Measurements from ENCODE around the gene THBS4. TPM values are rescaled to one million over a fixed set of nuclear protein-coding genes. Genes with fewer than 3 reads are reported as not detected.

Gene THBS4
- total RNA-seq: 1.4 and 2.0 TPM in 2 replicates
- polyA plus RNA-seq (2012): 1.5 TPM

DNA sequence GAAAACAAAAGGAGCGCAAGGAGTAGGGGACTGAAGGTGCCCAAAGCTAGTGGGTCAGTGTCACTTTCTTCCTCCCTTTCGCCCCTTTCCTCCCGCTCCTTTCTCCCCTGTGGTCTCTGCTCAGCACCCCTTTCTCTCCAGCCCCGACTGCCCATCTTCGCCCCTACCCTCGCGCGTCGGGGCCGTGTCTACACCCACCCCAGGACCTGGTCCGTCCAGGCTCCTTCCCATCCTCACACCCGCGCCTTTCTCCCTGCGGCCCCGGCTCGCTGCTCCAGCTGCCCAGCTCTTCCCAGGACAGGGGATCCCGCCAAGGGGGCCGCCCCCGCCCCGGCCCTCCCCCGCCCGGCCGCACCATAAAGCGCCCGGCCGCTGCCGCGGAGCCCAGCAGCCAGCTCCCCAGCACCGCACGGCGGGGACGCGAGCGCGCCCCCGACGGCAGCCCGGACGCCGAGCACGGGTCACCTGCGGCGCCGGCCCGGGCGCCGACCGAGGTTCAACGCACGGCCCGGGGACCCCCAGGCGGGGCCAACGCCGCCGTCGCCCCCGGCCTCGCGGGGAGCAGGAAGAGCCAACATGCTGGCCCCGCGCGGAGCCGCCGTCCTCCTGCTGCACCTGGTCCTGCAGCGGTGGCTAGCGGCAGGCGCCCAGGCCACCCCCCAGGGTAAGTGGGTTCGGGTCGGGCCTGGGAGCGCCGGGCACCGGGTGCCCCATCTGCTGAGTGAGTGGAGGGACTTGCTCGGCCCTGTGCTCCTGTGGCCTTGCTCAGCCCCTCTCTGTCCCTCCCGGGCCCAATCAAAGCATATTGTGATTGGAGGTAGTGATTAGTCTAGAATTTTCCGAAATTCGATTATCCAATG, at the start of gene THBS4:
TSS of gene THBS4 (plus strand) at position 387 of the 860 bp plus-strand sequence. CDS start at position 577, 190 bp downstream.
- no peak for DNase-seq (ENCODE audit: low read depth)

DNA sequence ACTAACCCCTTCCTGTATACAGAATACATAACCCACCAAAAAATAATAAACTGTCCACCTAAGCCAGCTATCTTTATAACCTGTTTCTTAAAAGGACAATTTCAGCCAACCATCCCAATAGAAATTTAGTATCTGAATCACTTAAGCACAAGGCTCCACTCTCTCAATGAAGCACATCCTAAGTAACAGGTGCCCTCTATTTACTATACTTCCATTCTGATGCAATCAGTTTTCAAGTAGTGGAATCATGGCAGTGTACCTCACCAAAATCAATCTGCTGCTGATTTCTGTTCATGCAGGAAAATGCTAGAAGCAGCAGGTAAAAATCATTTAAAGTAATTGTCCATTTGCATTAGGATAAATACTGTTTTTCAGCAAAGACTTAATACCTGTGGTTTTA, 48.9 kb upstream of the THBS4 start:
- DNase-seq (ENCODE audit: low read depth): no peak

DNA sequence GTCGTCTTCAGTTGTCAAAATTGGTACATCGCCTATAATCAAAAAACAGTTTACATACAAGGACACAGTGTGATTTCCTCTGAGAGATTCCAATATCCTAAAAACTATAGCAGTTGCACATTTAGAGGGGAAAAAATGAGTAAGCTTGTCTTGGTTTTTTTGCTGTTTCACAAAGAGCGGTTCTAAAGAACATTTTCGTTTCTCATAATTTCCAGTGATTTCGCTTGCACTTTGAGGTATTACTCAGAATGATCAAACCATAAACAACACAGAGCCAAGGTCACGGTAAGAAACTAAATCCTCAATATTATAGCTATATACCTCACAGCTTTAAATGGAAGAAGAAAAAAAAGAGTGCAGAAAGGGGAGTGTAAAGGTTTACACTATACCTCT, 44.9 kb upstream of the THBS4 start:
- no peak for DNase-seq (ENCODE audit: low read depth)

DNA sequence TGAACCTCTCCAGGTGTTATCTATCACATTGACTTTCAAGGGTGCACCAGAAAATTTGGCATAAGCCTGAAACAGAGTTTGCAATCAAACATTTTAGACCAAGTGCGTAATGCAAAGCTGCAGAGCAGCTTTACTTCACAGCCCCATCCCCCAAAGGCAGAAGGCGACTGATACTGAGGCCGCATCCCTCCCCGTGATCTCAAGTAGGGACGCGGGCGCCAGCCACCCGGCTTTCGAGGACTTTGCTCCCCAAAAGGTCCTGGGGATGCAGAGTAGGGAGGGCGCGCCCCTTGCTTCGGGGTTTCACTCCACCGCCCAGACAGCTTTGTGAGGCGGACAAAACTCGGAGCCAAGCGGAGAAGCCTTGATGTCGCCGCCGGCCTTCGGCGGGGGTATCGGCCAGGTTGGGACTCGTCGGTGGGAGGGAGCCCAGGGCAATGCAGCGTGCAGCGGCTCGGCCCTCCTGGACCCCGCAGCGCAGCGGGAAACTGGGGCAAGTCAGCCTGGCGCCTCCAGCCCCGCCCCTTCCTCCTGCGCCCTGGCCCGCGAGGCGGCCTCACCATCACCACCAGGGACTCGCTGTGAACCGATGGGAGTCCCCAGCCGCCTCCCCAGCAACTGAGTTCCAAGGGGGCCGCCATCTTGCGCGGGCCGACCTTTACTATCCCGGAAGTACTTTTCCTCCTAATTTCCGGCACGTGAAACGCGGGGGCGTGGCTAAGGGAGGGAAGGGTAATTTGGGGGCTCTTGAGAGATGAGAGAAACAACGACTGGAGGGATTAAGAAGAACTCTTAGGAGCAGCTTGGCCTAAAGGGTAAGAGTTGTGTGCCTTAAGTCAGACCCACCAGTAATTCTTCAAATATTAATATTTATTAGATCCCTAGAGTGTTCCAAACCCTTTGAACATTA, 44.3 kb upstream of the THBS4 start, which contains the start of gene MTX3:
TSS of gene MTX3 (minus strand) at position 665 of the 910 bp plus-strand sequence. CDS start at position 641, 24 bp downstream.
- DNase-seq (ENCODE audit: low read depth): peak; percentile 92

DNA sequence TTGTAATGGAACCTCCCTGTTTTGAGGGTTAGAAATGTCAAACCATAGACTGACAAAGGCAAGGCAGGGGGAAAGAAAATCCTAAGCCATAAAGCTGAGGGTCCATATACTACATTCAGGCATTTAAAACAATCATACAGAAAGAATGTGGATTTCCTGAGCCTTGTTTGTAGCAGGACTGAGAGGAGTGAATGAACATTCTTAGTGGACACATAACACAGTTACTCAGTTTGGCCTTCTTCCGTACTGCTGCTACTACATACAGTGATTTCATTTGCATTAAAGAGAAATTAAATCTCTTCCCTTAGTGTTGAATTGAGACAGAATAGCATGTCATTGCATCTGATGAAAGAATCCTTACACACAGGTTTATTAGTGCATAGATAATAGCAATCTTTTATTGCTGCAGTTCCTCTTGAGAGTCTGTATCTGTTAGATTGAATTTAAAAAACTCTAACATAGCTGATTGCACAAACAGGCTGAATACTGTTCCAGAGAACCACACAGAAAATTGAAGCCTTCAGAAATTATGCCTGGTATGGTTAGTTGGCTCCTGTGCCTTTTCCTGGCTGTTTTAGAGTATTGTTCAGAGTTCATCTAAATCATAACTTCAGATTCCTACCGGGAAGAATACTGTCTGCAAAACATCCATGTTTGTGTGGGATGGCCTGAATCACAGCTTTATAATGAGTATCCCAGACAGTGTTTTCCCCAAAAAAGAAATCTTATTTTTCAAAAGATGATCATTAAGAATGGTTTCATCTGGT, 42.1 kb upstream of the THBS4 start:
- no peak for DNase-seq (ENCODE audit: low read depth)

DNA sequence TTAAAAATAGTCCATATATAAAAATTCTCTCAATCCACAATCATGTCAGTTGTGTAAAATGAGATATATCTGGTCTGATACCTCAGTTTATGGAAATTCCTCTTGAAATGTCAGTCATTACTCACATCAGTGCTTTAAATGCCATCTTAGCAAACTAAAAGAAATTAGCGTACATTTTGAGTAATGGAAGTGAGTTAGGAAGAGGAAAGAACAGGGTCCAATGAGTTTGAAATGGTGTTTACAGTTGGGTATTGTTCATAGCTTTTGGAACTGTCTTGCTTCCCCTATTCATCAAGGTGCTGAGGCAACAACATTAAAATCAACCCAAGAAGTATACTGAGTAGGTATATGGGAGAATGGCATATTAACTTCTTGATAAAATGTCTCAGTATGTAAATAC, 35.4 kb upstream of the THBS4 start:
- DNase-seq (ENCODE audit: low read depth): no peak

DNA sequence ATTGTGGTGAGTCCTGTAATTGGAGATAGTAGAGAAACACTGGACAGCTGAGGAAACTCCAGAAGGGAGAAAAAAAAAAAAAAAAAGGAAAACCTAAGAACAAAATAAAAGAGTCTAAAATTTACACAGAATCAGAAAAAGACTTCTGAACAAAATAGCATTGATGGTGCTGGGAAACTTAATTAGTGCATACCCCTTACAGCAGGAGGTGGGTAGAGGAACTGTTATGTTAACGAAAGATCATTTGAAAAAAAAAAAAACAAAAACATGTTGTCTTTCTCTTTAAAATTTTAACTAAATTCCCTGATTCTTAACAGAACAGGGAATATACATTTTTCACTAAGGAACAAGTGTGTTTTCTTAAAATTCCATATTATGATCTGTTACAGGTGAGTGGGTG, 32.5 kb upstream of the THBS4 start:
- DNase-seq (ENCODE audit: low read depth): peak; percentile 33

DNA sequence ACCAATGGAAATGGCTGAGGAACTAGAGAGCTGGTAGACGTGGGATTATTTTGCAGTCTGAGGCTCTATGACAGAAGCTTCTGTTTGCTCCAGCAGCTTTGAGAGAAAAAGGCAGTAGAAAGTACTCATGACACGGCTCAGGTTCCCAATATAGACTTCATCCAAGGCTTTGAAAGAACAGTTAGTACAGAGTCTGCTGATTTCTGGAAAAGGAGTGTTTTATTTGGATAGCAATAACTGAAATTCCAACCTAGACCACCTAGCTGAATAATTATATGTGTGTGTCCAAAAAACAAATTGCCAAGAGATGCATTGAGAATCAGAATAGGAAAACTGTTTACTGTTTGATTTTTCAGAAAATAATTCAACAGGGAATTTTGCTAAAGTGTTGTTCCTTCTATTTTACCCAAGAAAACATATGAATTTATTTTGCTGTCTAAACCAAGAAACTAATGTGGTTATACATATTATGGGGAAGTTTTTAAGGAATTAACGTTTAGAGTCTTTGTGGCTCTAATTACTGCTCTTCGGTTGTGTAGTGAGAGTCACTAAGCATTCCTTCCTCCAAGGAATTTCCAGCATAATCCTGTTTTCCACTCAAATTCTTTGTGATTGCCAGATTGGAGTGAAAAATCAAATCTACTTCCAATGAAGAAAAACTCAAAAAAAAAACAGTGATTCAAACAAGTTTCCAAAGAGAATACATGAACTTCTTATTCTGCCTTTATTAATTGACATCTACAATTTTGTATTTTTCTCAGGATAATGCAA, 26.0 kb upstream of the THBS4 start:
- DNase-seq (ENCODE audit: low read depth): no peak

DNA sequence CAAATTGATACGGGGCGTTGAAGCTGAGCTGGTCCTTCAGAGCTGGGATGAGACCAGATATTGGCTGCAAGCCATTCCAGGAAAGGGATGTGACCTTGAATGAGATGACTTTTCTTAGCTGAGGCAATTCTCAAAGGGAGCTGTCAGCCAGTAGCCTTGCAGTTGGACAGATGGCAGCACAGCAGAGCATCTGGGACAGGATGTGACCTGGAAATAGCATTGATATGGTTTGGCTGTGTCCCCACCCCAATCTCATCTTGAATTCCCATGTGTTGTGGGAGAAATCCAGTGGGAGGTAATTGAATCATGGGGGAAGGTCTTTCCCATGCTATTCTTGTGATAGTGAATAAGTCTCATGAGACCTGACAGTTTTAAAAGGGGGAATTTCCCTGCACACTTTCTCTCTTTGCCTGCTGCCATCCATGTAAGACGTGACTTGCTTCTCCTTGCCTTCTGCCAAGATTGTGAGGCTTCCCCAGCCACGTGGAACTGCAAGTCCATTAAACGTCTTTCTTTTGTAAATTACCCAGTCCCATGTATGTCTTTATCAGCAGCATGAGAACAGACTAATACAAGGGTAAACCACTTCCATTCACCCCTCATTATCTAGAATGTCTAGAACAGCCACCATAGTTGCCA, 24.3 kb upstream of the THBS4 start:
- DNase-seq (ENCODE audit: low read depth): peak; percentile 78

DNA sequence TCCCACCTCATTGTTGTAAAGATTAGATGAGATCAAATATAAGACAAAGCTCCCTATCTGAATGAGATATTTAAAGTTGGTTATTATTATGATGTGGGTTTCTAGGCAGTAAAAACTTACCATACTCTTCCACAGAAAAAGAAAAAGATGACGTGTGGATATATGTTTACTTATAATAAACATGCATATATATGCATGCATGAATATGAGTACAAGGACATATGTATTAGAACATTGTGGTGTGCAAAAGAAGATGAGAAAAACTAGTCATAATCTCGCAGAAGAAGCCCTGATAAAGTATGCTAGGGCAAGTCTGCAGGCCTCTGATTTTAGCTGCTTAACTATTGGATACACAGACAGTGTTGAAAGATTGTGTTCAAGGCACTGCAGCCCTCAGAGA, 10.1 kb upstream of the THBS4 start:
- DNase-seq (ENCODE audit: low read depth): no peak

DNA sequence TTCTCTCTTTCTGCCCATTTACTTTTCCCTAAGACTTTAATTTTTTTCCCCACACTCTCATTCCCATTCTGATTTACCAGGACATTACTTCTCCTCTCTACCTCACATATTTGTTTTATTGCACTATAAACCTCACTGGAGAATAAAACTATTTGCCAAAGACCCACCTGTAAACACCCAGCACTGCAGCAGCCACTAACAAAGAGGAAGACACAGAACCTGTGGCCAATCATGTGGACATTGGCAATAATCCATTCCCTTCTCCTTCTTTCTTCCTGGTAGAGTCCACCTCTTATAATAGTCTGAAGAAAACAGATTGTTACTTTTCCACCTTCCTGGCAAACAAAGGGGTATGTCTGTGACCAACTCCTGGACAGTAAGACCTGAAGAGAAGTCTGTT, 8.3 kb upstream of the THBS4 start:
- no peak for DNase-seq (ENCODE audit: low read depth)

DNA sequence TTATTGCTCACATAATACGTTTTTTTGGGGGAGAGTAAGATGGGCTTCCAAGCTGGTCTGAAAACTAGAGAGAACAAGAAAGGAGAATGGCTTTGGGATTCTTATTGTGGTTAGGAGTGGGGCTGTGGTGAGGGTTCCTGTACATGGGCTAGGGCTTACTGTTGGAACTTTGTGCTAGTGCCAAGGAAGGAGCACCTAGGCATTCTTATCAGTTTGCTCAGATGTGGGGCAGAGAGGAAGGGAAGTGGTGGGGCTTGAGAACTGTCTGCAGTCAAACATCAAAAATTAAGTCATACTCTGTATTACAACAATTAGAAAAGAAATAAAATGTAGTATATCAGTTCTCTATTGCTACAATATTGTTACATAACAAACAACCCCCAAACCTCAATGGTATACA, 4.0 kb upstream of the THBS4 start:
- no peak for DNase-seq (ENCODE audit: low read depth)

DNA sequence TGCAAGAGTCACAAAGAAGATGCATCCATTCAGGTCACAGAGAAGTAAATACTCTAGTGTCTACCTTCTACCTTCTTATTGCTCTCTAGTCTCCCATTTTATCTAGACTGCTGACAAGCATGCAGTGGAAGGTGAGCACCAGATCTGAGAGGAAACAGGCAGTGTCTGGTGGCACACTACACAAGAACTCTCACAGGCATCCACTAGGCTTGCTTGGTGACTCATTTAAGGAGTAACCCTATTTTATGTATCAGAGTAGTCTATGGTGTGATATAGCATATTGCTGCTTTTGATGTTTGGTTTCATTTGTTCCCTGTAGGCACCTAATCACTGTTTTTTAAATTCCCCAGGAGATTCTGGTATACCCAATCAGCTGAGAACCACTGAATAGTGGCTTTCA, 1.6 kb upstream of the THBS4 start:
- DNase-seq (ENCODE audit: low read depth): no peak

DNA sequence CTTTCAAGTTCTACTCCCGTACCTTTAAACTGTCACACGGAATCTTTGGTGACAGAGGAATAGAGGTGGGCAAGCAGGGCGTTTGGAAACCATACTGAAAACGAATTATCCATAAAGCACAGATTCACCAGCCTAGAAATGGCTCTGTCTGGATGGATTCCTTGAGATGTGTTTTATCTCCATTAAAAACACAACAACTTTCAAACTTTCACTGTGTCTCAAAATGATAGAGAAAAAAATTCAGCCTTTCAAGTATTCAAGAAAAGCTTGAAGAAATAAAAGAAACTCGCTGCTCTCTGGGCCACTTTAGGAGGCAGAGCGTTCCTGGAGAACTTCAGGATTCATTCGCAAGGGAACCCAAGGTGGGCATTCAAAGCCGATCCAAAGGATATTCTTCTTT, 589 bp upstream of the THBS4 start:
- peak; percentile 5 for DNase-seq (ENCODE audit: low read depth)

DNA sequence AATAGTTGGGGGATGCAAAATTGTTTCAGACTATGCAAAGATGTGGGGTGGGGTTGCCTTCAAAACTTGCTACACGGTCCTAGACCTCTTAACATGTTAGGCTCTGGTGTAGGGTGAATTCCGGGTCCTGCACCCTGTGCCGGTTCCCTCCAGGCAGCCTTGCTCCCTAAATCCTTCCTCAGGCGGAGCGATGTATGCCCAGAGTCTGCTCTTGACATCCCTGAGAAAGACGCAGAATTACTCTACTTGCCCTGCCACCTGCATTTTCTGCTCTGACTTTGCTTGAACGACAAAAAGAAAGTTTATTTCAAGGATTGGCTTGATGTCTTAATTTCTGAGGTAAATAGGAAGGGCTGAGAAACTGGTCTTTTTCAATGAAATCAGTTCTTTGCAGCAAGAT, 691 bp downstream of the THBS4 start:
- no peak for DNase-seq (ENCODE audit: low read depth)

DNA sequence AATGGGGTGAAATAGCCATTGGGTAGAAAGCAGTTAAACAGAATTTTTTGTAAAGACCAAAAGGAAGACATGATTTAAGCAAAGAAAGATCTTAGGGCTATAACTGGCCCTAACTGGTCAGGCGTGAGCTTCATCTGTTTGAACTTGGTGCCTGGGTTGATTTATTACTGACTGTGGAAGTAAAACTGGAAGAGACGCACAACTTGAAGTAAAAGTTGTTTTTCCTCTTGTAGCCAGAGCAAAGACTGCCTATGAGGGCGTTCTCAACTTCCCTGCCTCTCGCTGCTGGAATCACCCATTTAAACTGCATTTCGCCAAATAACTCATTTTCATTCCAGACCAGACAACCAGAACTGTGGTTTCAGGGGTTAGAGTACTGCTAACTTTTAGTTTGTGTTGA, 1.5 kb downstream of the THBS4 start:
- no peak for DNase-seq (ENCODE audit: low read depth)

DNA sequence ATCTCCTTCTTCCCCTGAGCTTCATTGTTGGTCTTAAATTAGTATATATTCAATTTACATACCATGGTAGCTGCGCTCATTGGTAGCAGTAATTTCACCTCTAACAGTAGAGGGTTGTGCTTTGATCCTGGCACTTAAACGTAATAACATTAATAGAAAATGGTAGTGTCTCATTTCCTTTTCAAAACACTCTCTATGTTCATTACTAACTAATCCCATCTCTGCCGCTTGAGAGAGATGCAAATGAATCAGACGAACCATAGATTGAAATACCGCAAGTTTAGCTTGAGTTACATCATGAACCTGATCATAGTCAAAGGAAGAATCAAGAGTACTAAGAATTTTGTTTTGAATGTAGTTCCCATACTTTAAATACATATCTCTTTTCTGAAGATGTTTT, 2.2 kb downstream of the THBS4 start:
- no peak for DNase-seq (ENCODE audit: low read depth)

DNA sequence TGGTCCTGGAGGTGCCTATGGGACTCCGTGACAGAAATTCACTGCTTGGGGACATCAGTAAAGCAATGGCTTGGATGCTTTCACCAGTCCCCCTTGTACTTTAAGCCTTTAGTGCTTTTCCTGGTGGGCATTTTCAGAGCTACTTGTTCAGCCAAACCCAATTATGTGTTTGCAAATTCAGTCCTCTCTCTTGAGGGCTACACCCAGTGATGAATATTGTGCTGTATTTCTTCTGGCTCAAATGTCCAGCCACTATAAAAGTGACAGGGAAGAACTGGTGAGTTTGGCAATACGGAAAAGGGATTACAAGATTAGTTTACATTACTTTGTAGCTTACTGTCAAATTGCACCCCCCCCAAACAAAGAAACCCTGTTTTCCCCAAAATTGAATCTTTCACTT, 4.5 kb downstream of the THBS4 start:
- DNase-seq (ENCODE audit: low read depth): no peak

DNA sequence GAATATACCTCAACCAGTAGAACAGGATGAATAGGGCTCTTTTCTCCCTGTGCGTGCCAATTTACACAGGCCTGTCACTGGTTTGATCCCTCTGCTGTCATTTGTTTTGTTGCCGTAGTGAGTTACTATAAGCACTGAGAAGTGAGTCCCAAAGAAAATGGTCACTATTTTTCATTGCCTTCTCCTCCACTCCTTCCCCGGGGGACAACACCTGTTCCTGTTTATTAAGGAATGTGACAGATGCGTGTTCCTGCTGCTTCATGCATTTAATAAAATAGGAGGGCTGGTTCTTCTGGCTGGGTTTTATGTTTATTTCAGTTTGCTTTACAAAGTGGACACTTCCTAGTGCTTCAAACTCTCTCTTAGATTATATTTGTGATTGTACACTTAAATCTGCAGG, 6.4 kb downstream of the THBS4 start:
- peak; percentile 65 for DNase-seq (ENCODE audit: low read depth)

DNA sequence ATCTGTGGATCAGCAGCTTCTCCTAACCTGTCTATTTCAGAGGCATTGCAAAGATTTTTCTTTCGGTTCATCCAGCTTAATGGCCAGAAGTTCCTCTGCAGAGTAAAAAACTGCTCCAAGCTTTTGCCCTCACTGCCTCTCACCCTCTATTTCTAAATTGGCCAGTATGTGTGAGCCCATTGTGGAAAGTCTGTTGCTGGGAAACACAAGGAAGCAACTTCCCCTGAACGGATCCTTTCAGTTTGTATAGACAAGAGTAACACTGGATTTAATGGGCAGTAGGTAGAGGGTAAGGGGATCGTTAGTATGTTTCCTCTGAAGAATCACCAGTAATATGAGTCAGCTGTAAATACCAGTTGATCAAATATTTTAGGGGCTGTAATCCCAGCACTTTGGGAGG, 7.2 kb downstream of the THBS4 start:
- DNase-seq (ENCODE audit: low read depth): no peak

Measured in myocyte (in vitro differentiated cells).